GM18858 (cell line): ENCODE results near the gene FBXW8.
A peak's percentile ranks its signal among the peaks of the same experiment; 100 is the strongest.

Experiments
- ATAC-seq: cut with Tn5 transposase; IDR thresholded peaks from one replicate; pipeline ENCODE4 v1.9.1; 2021; ENCODE audit not compliant: unreplicated experiment

The FBXW8 gene

DNA sequence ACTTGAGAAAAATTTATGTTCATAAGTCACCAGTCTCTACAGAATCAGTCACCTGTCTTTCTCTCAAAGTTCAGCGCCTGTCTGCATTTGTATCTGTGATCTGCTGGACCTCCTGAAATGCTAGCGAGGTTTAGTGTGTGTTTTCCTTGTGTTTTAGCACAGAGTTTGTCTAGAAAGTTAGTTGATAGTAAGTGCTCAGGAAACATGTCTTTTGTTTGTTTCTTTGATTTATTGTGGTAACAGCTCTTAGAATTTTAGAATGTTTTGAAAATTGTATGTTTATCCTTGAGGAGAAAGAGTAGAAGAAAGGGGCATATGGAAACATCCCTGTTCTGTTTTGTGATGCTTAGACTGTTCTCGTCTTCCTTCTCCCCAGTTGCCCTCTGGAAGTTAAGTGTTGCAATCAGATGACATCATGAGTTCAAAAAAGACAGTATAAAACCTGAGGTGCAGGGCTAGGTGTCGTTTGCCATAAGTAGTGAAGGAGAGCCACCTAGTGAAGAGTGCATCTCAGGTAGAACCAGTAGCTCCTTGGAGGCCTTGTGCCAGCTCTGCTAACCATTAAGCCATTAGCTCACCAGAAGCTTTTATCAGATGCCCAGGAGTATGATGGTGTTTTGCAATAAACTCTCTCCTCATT lies 44.8 kb downstream of the FBXW8 start:
- ATAC-seq: no peak

DNA sequence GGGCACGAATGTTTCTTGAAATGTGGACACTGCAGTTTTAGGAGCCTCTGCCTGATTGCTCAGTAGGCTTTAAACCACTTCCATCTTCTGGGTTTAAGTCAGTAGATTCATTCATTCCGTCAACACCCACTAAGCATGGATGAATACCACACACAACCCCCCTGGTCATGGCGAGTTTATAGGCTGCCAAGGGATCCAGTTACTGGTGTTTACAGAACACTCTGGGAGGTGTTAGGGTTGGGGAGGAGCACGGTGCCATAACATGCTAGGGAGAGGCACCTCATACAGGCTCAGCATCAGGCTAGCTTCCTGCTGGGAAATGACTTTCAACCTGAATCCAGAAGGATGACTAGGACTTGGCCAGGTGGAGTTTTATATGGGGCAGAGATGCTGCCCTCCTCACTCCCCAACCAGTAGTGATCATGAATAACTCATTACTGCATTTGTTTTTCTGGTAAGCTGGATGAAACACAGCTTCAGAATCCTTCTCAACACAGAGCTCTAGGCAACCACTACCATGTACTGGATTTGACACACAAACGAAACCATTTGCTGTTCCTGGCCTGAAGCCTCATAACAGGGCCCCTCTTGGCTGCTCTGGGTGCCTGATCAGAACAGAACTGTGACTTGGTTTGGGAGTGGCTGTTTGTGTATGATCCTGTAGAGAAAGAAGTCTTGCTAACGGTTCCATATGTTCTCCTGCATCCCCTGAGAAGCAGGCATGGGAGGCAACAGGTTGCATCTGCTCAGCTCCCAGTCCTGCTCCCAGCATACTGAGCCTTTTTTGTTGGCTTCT lies 47.9 kb downstream of the FBXW8 start:
- ATAC-seq: no peak

DNA sequence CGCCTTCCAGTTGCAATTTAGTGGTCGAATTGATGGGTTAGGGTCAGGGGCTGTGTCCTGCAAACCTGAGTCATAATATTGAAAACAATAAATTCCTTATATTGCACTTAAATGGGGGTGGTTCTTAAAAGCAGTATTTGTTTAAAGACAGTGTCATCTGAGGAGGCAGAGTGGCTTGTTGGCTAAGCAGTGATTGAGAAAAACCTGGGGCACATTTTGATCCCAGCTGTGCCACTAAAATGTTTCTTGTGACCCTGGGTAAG lies 48.4 kb downstream of the FBXW8 start:
- no peak for ATAC-seq

DNA sequence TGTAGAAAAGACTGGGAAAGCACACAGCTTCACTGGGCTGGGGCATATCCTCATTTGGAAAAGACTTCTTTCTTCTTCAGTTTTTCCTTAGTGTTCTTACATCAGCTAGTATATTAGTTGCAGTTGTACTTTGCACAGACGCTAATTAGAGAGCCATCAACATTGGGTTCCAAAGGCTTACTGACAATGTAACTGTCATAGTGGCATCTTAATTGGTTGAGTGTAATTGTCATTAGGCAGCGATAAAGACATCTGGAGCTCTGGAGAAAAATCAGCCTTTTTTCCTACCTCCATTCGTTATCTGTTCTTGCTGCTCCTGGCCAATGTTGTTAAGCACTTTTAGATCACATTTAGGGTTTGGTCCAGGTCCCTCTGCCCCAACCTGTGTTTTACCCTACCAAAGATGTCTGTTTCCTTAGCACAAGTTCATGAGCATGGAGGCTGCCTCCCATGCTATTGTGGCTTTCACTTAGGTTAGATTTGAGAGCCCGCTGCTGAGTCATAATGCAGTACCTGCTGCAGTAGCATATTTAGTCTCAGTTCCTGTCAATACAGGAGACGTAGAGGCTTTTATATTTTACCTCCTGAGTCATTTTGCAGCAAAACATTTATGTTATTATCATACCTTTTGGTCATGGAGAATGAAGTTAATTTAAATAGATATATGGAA lies 49.2 kb downstream of the FBXW8 start:
- ATAC-seq: peak; percentile 99

DNA sequence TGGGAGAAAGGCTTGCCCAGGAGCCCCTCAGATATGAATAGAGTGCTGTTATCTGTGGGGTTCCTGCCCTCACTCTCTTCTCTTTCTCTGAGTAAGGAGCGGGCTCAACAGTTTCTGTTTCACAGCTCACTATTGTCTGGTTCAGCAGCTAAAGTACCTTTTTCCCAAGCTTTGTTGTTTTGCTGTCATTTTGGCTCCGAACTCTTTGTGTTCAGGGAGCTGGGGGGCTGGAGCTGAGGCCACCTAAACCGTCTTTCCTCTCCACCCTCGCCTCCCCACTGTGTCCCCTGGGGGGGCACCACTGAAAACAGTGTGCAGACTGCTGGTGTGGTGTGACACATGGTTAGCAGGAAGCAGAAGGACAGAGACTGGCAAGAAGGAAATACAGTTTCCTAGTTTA lies 51.4 kb downstream of the FBXW8 start:
- no peak for ATAC-seq

DNA sequence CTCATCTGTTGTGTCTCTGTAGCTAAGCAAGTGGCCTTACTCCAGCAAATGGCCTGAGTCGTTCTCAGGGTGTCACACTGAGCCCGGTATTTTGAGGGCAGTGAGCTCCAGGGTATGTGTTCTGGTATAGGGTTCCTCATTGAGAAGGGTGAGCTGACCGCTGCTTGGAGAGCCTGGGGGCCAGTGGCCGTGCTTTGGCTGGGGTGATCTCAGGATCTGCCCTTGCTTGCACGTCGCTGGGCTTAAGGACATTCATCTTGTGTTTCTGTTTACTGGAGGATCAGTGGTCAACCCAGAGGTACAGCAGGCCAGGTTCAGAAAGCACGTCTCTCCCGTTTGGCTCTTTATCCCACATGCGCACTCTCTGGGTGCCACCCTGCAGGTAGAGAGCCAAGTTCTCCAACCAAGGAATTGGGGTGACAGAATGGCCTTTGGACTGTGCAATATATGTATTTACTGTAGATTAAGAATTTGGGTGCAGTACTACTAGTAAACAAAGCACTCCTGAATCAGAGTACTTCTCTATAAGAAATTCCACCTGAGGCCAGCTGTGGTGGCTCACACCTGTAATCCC lies 52.1 kb downstream of the FBXW8 start:
- no peak for ATAC-seq

DNA sequence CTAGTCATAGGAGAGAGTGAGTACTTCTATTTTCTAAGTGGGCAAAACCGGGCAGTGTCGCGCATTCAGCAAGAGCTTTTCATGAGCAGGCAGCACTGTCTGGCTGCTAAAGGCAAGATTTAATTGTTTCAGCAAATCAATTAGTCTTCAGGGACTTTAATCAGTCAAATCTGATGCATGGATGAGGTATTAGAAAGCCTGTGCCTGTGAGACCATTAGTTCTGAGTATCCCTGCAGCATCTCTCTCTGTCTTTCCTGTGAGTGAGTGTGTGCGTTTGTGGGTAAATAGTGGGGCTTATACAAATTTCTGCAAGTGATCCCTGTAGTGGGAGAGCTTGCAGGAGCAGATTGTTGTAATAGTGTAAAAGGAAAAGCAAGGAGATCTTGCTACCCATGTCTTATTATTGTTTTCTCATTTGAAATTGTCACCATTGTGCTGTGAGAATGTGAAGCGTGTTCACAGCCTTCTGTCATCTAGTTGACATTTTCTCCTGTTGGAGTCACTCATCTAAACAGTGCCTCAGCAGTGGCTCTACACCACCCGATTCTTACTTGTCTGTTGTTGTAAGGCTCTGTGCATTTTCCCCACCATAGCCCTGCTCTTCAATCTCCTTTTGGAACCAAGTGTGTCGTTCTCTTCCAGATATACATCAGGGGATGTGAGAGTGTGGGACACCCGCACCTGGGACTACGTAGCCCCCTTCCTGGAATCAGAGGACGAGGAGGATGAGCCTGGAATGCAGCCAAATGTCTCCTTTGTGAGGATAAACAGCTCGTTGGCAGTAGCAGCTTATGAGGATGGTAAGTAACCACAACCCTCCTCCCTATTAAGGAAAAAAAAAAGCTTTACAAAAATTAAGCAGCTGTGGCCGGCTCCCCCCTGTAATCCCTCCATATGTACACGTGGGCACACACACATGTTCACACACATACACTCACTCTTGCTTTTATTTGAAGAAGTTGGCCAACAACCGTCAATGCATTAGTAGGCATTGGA lies 53.6 kb downstream of the FBXW8 start:
- no peak for ATAC-seq

DNA sequence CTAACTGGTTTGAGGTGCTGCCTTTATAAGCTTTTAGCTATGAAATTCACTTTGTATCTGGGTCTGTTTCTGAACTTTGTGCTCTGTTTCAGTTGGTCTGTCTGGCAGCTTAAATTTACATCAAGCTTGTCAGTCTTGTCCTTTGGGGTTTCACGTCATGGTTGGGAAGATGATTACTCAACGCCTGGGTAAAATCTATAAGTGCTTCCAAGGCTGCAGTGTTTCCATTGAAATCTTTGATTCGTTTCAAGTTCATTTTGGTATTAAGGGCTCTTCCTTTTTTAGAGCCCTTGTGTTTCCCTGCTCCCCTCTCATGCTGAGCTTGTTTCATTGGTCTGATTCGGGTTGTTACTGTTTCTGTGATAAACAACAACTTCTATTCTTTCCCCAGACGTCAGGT lies 58.2 kb downstream of the FBXW8 start:
- no peak for ATAC-seq

DNA sequence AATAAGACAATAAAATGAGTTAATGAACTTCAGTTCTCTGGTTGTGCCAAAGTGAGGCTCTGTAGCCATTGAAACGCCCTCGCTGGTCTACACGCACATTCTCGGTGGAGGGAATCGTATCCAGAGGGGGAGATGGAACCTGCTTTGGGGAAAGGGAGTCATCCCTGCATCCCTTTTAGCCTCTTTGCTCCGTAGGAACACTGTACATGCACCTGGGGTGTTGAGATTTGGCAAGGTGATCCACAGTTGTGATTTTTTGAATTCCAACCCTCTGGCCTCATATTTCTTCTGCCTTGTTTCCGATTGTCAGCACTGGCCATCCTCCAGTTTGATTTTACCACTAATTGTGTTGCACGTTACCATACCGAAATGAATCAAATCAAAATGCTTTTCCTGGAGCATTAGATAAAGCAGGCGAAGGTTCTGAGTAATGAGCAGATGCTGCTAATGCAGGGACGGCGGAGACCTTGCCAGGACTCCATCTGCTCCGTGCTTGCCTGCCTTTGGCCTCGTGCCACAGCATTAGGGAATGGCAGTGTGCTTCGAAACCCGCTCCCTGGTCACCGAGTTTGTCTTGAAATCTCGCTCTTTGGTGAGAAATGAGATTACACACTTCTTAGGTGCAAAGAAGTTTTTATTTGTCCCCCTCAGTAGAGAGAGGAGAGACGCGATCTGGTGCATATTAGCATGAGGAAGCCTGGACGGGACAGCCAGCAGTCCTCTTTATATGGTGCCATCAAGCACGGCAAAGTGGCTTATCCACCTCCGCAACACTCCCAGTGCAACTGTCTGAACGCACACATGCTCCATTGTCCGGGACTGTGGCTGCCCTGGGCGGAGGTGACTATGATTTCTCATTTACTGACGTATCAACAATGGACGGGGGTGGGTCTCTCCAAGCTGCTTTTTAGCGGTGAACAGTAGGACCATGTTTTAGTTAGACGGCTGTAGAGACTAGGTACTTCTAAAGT lies 59.1 kb downstream of the FBXW8 start:
- no peak for ATAC-seq

DNA sequence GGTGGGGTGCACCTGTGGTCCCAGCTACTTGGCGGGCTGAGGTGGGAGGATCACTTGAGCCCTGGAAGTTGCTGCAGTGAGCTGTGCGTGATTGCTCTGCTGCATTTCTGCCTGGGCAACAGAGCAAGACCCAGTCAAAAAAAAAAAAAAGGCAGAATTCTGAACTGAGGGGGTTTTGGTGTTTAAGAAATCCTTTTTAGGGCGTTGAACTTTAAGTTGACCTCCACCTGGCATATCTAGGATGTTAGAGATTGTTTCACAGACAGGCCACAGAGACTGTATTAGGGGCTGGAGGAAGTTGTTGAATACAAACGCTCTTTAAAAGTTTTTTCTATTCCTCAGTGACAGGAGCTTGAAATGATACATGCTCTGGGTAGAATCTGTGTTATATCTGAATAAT lies 60.5 kb downstream of the FBXW8 start:
- no peak for ATAC-seq

DNA sequence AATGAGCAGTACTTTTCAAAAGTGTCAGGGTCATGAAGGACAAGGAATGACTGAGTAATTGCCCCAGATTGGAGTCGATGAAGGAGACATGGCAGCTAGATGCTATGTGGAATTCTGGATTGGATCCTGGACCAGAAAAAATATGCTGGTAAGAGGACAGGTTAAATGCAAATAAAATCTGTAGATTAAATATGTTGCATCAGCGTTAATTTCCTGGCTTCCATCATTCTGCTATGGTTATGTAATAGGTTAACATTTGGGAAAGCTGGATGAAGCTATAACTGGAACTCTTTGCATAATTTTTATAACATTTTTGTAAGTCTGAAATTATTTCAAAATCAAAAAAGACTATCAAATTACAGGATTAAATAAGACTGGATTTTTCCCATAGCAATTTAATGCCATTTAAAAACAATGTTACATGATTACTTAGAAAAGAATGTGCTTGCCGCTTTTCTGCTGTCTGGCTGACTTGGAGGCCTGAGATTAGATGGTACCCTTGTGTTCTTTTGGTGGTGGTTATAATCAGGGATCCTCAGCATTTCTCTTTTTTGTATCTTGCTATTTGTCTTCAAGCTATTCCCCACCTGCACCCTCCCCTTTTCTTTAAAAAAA lies 65.1 kb downstream of the FBXW8 start:
- no peak for ATAC-seq

DNA sequence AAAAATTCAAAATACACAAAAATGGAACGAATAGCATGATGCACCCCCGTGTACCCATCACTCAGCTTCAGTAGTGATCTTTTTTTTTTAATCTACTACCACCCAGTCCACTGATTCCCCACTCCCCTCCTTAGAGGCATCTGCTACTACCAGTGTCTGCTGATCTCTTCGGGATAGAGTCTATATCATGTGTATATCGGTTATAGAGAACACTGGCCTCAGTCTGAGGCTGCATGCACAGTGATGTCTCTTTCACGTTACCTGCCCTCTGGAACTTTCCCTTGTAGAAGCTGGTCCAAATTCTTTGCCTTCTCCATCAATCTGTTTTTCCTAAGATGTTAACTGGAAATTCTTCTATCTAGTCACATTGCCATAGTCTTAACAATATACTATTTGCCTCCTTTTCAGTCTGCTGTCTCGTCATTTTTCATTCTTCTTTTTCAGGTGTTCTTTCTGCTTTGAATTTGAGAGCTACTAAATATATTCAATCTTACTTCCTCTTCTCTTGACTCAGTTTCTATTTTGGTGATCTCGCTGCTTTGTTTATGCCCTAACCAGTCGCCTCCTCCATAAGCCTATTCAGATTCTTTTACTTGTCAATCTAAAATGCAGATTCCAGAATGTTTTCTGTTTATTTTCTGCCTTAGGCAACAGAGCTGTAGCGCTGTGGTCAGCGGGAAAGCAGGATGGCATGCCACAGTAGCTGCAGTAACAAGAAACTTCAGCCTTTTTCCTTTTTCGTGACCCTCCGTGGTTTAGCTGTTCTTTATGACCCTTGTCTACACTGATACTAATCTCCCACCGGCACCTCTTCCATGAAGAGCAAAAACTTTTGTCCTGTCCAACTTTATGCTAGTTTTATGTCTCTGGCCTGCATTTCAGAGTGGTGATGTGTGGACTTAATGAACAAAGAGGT lies 67.0 kb downstream of the FBXW8 start:
- ATAC-seq: no peak

DNA sequence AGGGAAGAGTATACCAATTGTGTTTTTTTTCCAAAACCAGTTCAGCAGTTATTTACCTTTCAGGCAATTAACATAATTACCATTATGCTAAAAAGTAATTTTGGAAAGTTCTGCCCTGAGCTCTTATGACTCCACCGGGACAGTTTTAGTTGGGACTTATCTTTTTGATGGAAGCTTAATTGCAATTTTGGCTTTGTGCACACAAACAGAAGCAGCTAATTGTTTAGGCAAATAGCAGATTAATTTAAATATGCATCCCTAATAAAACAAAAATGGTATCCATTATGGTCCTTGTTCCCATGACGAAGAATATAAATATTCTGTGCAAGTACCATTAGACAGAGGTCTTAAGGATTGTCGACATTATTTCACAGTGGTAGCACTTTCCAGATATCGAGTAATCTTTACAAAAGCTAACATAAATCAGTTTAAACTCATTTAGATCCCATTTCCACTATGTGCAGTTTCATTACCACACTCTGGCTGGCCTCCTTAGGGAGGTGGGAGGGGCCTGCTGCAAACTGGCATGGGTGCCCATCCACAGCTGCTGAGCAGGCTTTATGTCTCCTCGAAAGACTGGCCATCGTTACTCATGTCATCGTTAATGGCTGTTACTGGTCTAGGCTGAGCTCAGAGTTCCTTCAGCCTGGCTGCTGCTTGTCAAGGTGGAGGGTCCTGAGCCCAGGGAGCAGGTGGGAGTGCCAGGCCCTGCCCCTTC lies 68.2 kb downstream of the FBXW8 start:
- no peak for ATAC-seq

DNA sequence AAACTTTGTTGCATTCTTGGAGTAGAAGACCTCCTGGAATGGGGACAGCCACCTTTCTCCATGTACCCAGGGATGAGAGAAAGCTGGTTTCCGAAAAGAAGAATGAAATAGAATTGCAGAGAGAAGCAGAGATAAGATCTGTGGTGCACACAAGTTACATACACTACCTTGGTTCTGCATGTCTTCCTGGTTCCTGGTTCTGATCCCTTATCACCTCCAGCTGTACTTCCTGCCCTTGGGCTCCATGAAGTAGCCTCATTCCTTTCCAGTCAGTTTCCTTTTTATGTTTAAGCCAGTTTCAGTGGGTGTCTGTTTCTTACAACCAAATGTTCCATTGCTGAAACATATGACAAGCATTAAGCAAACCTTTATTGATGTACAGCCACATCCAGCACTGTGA lies 69.3 kb downstream of the FBXW8 start:
- ATAC-seq: no peak

DNA sequence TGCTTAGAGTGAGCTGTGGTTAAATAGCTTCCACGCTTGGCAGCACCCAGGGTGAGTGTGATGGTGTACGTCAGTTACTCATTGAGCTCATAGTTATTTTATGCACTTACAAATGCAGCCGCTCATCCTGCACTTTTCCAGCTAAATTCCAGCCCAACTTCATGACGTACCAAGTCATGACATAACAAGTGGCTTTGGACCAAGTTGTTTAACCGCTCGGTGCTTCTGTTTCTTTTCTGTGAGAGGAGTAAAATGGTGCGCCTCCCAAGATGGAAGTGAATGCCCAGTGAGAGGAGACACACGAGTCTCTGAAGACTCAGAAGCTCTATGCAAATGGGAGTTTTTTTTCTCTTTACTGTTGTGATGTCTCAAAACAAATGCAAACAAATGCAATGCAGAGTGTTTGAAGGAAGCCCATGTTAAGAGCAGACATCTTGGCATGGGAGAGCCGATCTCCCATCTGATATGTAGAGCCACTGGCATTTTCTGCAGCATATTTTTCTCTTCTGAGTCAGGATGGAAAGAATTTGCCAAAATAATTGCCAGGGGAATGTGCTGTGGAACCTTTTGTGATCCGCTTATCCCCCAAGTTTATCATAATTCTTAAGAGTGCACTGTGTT lies 72.2 kb downstream of the FBXW8 start:
- ATAC-seq: no peak

DNA sequence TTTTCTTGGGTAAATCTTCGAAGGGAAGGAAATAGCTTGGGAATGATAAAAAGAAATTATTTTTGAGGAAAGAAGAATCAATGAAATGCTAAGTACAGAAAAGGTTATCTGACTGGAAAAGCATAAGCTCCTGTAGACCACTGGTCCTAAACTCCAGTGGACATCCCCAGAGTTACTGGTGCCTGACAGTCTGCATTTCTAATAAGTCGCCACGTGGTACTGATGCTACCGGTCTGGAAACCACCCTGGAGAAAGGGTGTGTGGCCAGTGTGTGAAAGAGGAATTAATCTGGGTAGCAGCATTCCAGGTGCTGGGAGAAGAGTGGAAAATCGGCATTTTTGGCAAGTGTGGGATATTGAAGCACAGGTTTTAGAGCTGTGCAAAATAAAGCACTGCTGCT lies 73.3 kb downstream of the FBXW8 start:
- no peak for ATAC-seq

DNA sequence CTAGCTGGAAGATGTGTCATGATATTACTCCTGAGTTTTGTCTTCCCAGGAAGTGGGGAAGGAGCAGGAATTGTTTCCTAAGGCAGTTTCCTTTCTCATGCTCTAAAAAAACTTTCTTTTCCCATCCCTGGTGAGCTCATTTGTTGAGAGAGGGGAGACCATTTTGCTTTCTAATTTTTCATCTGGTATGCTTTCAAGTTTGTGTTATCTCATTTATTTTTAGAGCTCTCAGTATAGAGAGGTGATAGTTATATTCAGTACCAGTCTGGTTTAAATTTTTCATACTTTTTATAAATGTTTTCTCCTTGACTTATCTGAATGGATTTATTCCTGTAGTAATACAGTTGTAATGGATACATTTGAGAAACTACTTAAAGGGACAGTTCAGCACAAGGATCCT lies 79.6 kb downstream of the FBXW8 start:
- ATAC-seq: no peak
